Measurements from ENCODE around the gene PRR35.

DNA sequence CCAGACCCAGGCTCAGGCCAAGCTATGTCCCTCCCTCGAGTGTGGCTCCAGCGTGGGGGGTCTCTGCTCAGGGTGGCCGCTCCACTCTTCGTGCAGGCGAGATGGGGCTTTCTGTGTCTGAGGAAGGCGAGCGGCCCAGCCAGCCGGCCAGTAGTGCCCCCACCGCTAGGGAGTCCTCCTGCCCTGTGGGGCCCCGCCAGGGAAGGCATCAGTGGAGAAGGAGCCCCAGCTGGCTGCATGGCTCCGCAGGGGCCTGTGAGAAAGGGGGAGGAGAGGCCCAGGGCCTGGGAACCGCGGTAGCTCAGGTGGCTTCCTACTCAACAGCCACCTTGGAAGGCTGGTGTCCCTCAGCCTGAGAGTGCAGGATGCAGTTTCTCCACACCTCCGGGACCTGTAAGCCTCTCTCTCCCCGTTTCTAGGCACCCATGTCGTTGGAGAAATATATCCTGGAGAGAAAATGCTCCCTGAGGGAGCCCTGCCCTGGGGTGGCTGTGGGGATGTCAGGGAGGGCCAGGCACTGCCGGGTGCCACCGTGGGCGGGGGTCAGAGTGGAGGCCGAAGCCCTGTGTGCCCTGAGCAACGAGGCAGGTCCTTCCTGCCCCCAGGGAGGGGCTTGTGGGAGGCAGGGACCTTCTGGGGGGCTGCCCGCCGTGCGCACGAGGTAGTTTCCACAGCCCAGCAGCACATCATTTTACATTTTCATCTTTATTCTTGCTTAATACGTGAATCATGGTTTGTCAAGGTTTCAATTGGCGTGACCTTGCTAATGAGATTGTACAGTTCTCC lies 12.9 kb downstream of the PRR35 start:
- TF ChIP-seq, protein P1, sequence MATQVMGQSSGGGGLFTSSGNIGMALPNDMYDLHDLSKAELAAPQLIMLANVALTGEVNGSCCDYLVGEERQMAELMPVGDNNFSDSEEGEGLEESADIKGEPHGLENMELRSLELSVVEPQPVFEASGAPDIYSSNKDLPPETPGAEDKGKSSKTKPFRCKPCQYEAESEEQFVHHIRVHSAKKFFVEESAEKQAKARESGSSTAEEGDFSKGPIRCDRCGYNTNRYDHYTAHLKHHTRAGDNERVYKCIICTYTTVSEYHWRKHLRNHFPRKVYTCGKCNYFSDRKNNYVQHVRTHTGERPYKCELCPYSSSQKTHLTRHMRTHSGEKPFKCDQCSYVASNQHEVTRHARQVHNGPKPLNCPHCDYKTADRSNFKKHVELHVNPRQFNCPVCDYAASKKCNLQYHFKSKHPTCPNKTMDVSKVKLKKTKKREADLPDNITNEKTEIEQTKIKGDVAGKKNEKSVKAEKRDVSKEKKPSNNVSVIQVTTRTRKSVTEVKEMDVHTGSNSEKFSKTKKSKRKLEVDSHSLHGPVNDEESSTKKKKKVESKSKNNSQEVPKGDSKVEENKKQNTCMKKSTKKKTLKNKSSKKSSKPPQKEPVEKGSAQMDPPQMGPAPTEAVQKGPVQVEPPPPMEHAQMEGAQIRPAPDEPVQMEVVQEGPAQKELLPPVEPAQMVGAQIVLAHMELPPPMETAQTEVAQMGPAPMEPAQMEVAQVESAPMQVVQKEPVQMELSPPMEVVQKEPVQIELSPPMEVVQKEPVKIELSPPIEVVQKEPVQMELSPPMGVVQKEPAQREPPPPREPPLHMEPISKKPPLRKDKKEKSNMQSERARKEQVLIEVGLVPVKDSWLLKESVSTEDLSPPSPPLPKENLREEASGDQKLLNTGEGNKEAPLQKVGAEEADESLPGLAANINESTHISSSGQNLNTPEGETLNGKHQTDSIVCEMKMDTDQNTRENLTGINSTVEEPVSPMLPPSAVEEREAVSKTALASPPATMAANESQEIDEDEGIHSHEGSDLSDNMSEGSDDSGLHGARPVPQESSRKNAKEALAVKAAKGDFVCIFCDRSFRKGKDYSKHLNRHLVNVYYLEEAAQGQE (IDR thresholded peaks at IDR 0.05; ENCODE audit: borderline replicate concordance) = no peak
- TF ChIP-seq EZH2 (IDR thresholded peaks at IDR 0.05; ENCODE audit: borderline replicate concordance, insufficient read depth, low read length, poor library complexity, severe bottlenecking) (no peak), POLR2AphosphoS5 (IDR thresholded peaks at IDR 0.05) (no peak), RAD21 (conservative IDR thresholded peaks at IDR 0.05) (no peak), EP300 (conservative IDR thresholded peaks at IDR 0.05; ENCODE audit: poor library complexity, severe bottlenecking) (no peak)
- TF ChIP-seq, protein P2, sequence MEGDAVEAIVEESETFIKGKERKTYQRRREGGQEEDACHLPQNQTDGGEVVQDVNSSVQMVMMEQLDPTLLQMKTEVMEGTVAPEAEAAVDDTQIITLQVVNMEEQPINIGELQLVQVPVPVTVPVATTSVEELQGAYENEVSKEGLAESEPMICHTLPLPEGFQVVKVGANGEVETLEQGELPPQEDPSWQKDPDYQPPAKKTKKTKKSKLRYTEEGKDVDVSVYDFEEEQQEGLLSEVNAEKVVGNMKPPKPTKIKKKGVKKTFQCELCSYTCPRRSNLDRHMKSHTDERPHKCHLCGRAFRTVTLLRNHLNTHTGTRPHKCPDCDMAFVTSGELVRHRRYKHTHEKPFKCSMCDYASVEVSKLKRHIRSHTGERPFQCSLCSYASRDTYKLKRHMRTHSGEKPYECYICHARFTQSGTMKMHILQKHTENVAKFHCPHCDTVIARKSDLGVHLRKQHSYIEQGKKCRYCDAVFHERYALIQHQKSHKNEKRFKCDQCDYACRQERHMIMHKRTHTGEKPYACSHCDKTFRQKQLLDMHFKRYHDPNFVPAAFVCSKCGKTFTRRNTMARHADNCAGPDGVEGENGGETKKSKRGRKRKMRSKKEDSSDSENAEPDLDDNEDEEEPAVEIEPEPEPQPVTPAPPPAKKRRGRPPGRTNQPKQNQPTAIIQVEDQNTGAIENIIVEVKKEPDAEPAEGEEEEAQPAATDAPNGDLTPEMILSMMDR (IDR thresholded peaks at IDR 0.05; ENCODE audit: poor library complexity, severe bottlenecking) = no peak
